HepG2 (cell line): ENCODE measurements around the gene TMEM231. TPM values are rescaled to one million over a fixed set of nuclear protein-coding genes. Genes with fewer than 3 reads are reported as not detected.

Experiments used
- ATAC-seq: fragments of 200-7000 bp; cut with Tn5 transposase; 3 replicates; pipeline ENCODE4 v1.9.1; 2020; ENCODE audit warnings: mild to moderate bottlenecking, moderate library complexity
- BruUV-seq: library from RNA; stranded (reverse); fragments of 400-500 nt; replicated peaks from 2 replicates; lab custom pipeline; 2021; lab: Mats Ljungman, UMichigan
- CTCF ChIA-PET: fragments of 300-600 bp; formaldehyde crosslinking; extraction: SDS; loops from one replicate; lab custom pipeline; 2021; ENCODE audit warnings: low total read pairs, inconsistent platforms, low intra/inter-chr PET ratio; lab: Yijun Ruan, JAX
- POLR2A ChIA-PET: fragments of 350-600 bp; sonication (Branson Sonifier 250); formaldehyde crosslinking; loops from one replicate; lab custom pipeline; 2020; ENCODE audit warnings: antibody characterized with exemption, inconsistent platforms; lab: Yijun Ruan, JAX
- DNase-seq: peaks from one replicate; pipeline ENCODE4 v3.0.0-alpha.2; 2015; ENCODE audit warnings: low spot score
- FAIRE-seq: peaks from 3 replicates; lab custom pipeline; 2011; peaks lifted over from hg19 to GRCh38; lab: Jason Lieb, UNC
- H2AFZ ChIP-seq: one replicate; pipeline ENCODE4 v1.6.1; 2011; ENCODE audit warnings: low read length, inconsistent platforms
- H3K27ac ChIP-seq: fragments of 300-600 bp; 3 replicates; pipeline ENCODE4 v1.8.0; 2011; ENCODE audit warnings: mixed run types, mild to moderate bottlenecking, mixed read lengths, low read length, inconsistent platforms; ENCODE audit not compliant: insufficient read depth; ENCODE audit errors: extremely low read length
- H3K27me3 ChIP-seq, 2 experiments: fragments of 200-600 bp in 1 of 2; 2 replicates in 1 of 2; 3 replicates in 1 of 2; pipeline versions ENCODE4 v1.6.0 to v1.8.0; 2011; ENCODE audit warnings: low read length in 2 of 2, mild to moderate bottlenecking in 2 of 2, moderate library complexity in 2 of 2, inconsistent platforms in 1 of 2; ENCODE audit not compliant: insufficient read depth in 2 of 2, control insufficient read depth in 1 of 2
- H3K36me3 ChIP-seq, 2 experiments: fragments of 200-600 bp in 1 of 2; replicated peaks in 1 of 2; 2 replicates in 1 of 2; 3 replicates in 1 of 2; pipeline versions ENCODE4 v1.5.1 to v1.8.0; 2011; ENCODE audit warnings: low read length in 2 of 2, inconsistent platforms in 1 of 2; ENCODE audit not compliant: insufficient read depth in 2 of 2, control insufficient read depth in 1 of 2
- H3K4me1 ChIP-seq: 2 replicates; pipeline ENCODE4 v1.5.1; 2012; ENCODE audit warnings: low read length, inconsistent platforms; ENCODE audit not compliant: insufficient read depth
- H3K4me2 ChIP-seq: 2 replicates; pipeline ENCODE4 v1.6.0; 2011; ENCODE audit warnings: low read depth, low read length, inconsistent platforms
- H3K4me3 ChIP-seq, 3 experiments: fragments of 200-600 bp in 1 of 3; sonication (generic), shearing (Covaris generic) in 1 of 3; replicated peaks in 1 of 3; 2 replicates each; pipeline ENCODE4 v1.5.1; 2011 to 2016; ENCODE audit warnings: low read length in 3 of 3, inconsistent platforms in 2 of 3, low read depth in 2 of 3, mild to moderate bottlenecking in 2 of 3, control low read depth in 1 of 3, mixed read lengths in 1 of 3; ENCODE audit not compliant: insufficient read depth in 1 of 3
- H3K79me2 ChIP-seq: one replicate; pipeline ENCODE4 v1.6.1; 2011; ENCODE audit warnings: low read length, inconsistent platforms; ENCODE audit not compliant: insufficient read depth
- H3K9ac ChIP-seq: 2 replicates; pipeline ENCODE4 v1.6.0; 2011; ENCODE audit warnings: mild to moderate bottlenecking, low read depth, low read length, inconsistent platforms; ENCODE audit not compliant: insufficient read depth
- H3K9me3 ChIP-seq: 2 replicates; pipeline ENCODE4 v1.5.1; 2012; ENCODE audit warnings: mild to moderate bottlenecking, low read length
- H4K20me1 ChIP-seq: 2 replicates; pipeline ENCODE4 v1.6.0; 2011; ENCODE audit warnings: inconsistent platforms, mild to moderate bottlenecking, low read length, moderate library complexity; ENCODE audit not compliant: insufficient read depth
- BCL3 ChIP-seq: sonication (generic); formaldehyde crosslinking; IDR thresholded peaks from 2 replicates; pipeline ENCODE4 v1.5.1; 2020; ENCODE audit warnings: mild to moderate bottlenecking, missing genetic modification reagents, moderate library complexity
- DMTF1 ChIP-seq: sonication (generic); formaldehyde crosslinking; IDR thresholded peaks from 2 replicates; pipeline ENCODE4 v1.4.0; 2020; ENCODE audit warnings: mild to moderate bottlenecking, missing genetic modification reagents
- ELF1 ChIP-seq: sonication (generic); formaldehyde crosslinking; IDR thresholded peaks from 2 replicates; pipeline ENCODE4 v1.4.0; 2020; ENCODE audit warnings: missing genetic modification reagents
- FOXC1 ChIP-seq: sonication (generic); formaldehyde crosslinking; IDR thresholded peaks from 2 replicates; pipeline ENCODE4 v1.8.0; 2022; ENCODE audit warnings: mild to moderate bottlenecking, missing genetic modification reagents, borderline replicate concordance
- NCOR1 ChIP-seq: fragments of 200-600 bp; sonication (generic); IDR thresholded peaks from 2 replicates; pipeline ENCODE4 v1.7.0; 2017; ENCODE audit warnings: antibody characterized with exemption, low read length, borderline replicate concordance
- ZFY ChIP-seq: sonication (generic); formaldehyde crosslinking; IDR thresholded peaks from 2 replicates; pipeline ENCODE4 v1.4.0; 2020; ENCODE audit warnings: missing genetic modification reagents
- ZNF205 ChIP-seq: IDR thresholded peaks from 2 replicates; pipeline ENCODE4 v1.6.1; 2018; ENCODE audit warnings: missing biosample characterization, missing genetic modification reagents
- ZNF501 ChIP-seq: sonication (generic); formaldehyde crosslinking; IDR thresholded peaks from 2 replicates; pipeline ENCODE4 v1.5.1; 2020; ENCODE audit warnings: mild to moderate bottlenecking, moderate library complexity, missing genetic modification reagents
- ZNF616 ChIP-seq: sonication (generic); formaldehyde crosslinking; IDR thresholded peaks from 2 replicates; pipeline ENCODE4 v1.5.0; 2020; ENCODE audit warnings: low read depth, mild to moderate bottlenecking, missing genetic modification reagents
- WGBS: methylation state at CpG from one replicate; pipeline ENCODE4 v1.1.6; 2017; ENCODE audit warnings: low lambda C conversion rate; 5-methylcytosine and 5-hydroxymethylcytosine counted together
- in situ Hi-C: cut with HindIII; loops from 2 replicates; pipeline ENCODE4 v1.10.0; 2017; ENCODE audit warnings: low pct_unique_long_range_greater_than_20kb; ENCODE audit not compliant: extremely low pct_ligation_motif_present
- intact Hi-C: fragments of 100-400 bp; cut with micrococcal nuclease; formaldehyde crosslinking; loops from one replicate; pipeline ENCODE4 v1.10.0; 2022; ENCODE audit not compliant: unreplicated experiment
- polyA plus RNA-seq, 8 experiments: library from polyadenylated mRNA; depleted of rRNA in 3 of 8; stranded (reverse) in 7 of 8; unstranded in 1 of 8; fragments of >200 nt; fragmentation: Illumina TruSeq in 4 of 8; extraction: Trizol in 4 of 8; gene quantifications; 2 replicates each; pipeline versions ENCODE4 v1.2.1 to v1.2.3, GENCODE V29; 2011 to 2016; ENCODE audit warnings: low read depth in 4 of 8, missing spikeins in 1 of 8, mixed read lengths in 1 of 8; ENCODE audit not compliant: insufficient read depth in 1 of 8
- total RNA-seq, 5 experiments: library from RNA; depleted of rRNA; stranded (reverse); fragments of >200 nt; fragmentation: Illumina TruSeq; extraction: Trizol; gene quantifications; 2 replicates each; pipeline ENCODE4 v1.2.3, GENCODE V29; 2016; ENCODE audit warnings: low read depth in 1 of 5
- TF ChIP-seq, protein P1 (sequence below): sonication (generic); formaldehyde crosslinking; IDR thresholded peaks from 2 replicates; pipeline ENCODE4 v1.4.0; 2020; ENCODE audit warnings: mild to moderate bottlenecking, missing genetic modification reagents
- TF ChIP-seq, protein P2 (sequence below): sonication (generic); formaldehyde crosslinking; IDR thresholded peaks from 2 replicates; pipeline ENCODE4 v1.5.0; 2020; ENCODE audit warnings: missing genetic modification reagents, mild to moderate bottlenecking, borderline replicate concordance

The TMEM231 gene
- total and polyA plus RNA-seq, 2 of the 13 experiments (the other 11 are each of a cell fraction or from before 2014, with no cell fraction given), result 3.5 to 7.4 TPM

DNA sequence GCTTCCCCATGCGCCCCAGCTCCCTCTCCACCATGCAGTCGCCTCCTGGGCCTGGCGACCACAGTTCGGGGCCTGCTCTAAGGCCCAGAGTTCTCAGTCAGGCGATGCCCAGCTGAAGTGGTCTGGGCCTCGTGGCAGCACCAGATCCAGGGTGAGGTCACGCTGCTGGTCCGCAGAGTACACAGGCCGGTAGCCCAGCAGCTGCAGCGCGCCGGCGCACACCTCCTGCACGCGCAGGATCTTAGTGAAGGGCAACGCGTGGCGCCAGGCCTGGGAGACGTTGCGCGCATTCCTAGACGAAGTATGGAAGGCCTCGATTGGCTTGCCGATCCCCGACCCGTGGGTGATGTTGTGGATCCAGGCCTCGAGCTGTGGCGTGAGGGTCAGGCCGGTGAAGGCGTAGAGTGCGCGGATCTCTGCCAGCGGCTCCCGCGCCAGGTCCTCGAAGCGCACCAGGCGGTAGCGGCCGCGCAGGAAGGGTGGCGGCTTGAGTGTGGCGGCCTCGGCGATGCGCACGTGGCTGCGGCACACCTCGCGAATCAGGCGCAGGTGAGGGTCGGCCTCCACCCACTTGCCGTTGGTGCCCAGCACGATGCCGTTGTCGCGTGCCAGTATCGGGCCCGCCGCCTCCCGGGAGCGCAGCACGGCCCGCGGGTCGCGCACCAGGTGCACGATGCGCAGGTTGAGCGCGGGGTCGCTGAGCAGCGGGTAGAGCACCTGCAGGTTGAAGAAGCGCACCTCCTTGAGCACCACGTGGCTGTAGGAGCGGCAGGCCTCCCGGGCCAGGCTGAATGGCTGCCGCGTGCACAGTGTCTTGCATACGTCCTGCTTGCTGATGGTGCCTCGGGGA lies 26.8 kb downstream of the TMEM231 start:
- TF ChIP-seq ZFY (CRISPR knock-in tag), result 0 out of 2 replicates have a peak, but pooled peaks have one; percentile 19
- no peak for TF ChIP-seq ZNF616
- no peak for TF ChIP-seq ELF1 (CRISPR knock-in tag)
- Histone ChIP-seq H4K20me1 (no peaks in the 10 kb centered on the region), H3K4me1 (peaks cover 18% of the 10 kb centered on the region), H3K4me2 (no peak overlapping the region), H3K4me3 (no peak overlapping the region), H3K36me3 (no peaks in the 10 kb centered on the region), H3K27ac (no peak overlapping the region), H3K9ac (no peak overlapping the region), H3K79me2 (no peaks in the 10 kb centered on the region), H2AFZ (no peak overlapping the region), H3K9me3 (no peaks in the 10 kb centered on the region), H3K27me3 (peaks cover 0 to 1% of the 10 kb centered on the region in 2 experiments; a peak in 1 of 5 replicates)
- POLR2A ChIA-PET, result interaction anchor here (2.0 kb wide), 1 partner anchor 12 kb away, joined by 8 read pairs; no protein-coding TSS in a partner anchor
- in situ Hi-C loops (no loop called here), intact Hi-C loops (no loop called here)
- 95% methylated on average over 81 of the region's 81 CpGs for WGBS
- no peak for ATAC-seq
- no peak for DNase-seq
- CTCF ChIA-PET, result no interaction called here
- BruUV-seq, result no TSS peak
- no peak for FAIRE-seq

GRCh38 chr16:75527825-75528299 lies 28.2 kb downstream of the TMEM231 start:
- ChIA-PET CTCF (no interaction called here), POLR2A (interaction anchor here (2.0 kb wide), 1 partner anchor 11 kb away, joined by 8 read pairs; no protein-coding TSS in a partner anchor)
- H3K4me3 ChIP-seq, result no peak overlapping the region
- no peak overlapping the region for H3K27ac ChIP-seq
- H3K9me3 ChIP-seq, result no peaks in the 10 kb centered on the region
- peak; percentile 80 for DNase-seq
- in situ Hi-C loops, result no loop called here
- no peak overlapping the region for H2AFZ ChIP-seq
- no peaks in the 10 kb centered on the region for H3K36me3 ChIP-seq
- BruUV-seq, result no TSS peak
- H3K4me2 ChIP-seq, result no peak overlapping the region; the same call in 1 of the 2 replicates
- intact Hi-C loops, result no loop called here
- H4K20me1 ChIP-seq, result no peaks in the 10 kb centered on the region
- H3K27me3 ChIP-seq, result peaks cover 0 to 1% of the 10 kb centered on the region in 2 experiments; a peak in 1 of 5 replicates
- peaks cover 18% of the 10 kb centered on the region for H3K4me1 ChIP-seq
- H3K9ac ChIP-seq, result no peak overlapping the region
- peak; percentile 74 for ATAC-seq
- H3K79me2 ChIP-seq, result no peaks in the 10 kb centered on the region
- FAIRE-seq, result peak; percentile 56
- 0% methylated on average over 5 of the region's 5 CpGs for WGBS
- no peak for TF ChIP-seq BCL3 (CRISPR knock-in tag)
- 0 out of 2 replicates have a peak, but pooled peaks have one; percentile 38 for TF ChIP-seq ZNF205
- TF ChIP-seq NCOR1, result peak; percentile 69; the same call in 1 of the 2 replicates
- TF ChIP-seq, protein P1, sequence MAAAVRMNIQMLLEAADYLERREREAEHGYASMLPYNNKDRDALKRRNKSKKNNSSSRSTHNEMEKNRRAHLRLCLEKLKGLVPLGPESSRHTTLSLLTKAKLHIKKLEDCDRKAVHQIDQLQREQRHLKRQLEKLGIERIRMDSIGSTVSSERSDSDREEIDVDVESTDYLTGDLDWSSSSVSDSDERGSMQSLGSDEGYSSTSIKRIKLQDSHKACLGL (CRISPR knock-in tag), result no peak
- TF ChIP-seq DMTF1 (CRISPR knock-in tag), result no peak
- TF ChIP-seq FOXC1 (CRISPR knock-in tag), result no peak
- TF ChIP-seq ZNF501 (CRISPR knock-in tag), result no peak
- TF ChIP-seq, protein P2, sequence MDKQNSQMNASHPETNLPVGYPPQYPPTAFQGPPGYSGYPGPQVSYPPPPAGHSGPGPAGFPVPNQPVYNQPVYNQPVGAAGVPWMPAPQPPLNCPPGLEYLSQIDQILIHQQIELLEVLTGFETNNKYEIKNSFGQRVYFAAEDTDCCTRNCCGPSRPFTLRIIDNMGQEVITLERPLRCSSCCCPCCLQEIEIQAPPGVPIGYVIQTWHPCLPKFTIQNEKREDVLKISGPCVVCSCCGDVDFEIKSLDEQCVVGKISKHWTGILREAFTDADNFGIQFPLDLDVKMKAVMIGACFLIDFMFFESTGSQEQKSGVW (CRISPR knock-in tag), result no peak
